GM19372 (cell line): ENCODE results near the gene ERVV-1.
"Not testable (repeated sequence)": the region's sequence is repeated elsewhere in the genome, so short reads cannot be mapped to it uniquely, and the experiment has no call there.

ENCODE experiments used
- ATAC-seq: cut with Tn5 transposase; IDR thresholded peaks from one replicate; pipeline ENCODE4 v1.9.1; 2021; ENCODE audit warnings: mild to moderate bottlenecking, low read depth, moderate library complexity; ENCODE audit not compliant: unreplicated experiment

The ERVV-1 gene

GRCh38 chr19:53013621-53014020 lies at the start of gene ERVV-1:
Gene ERVV-1, plus strand, starts transcription at chr19:53013921. Its CDS starts 170 bp downstream, at chr19:53014091.
- no peak for ATAC-seq

- no peak for ATAC-seq
Measured at GRCh38 chr19:52967772-52968171, 45.9 kb upstream of the ERVV-1 start.

GRCh38 chr19:52981329-52981728 lies 32.4 kb upstream of the ERVV-1 start:
- ATAC-seq, result no peak

GRCh38 chr19:52983167-52983566 lies 30.6 kb upstream of the ERVV-1 start:
- ATAC-seq, result not testable (repeated sequence)

GRCh38 chr19:52987221-52987620 lies 26.5 kb upstream of the ERVV-1 start:
- no peak for ATAC-seq

- ATAC-seq, result no peak
Measured at GRCh38 chr19:52988506-52988905, 25.2 kb upstream of the ERVV-1 start.

GRCh38 chr19:52990759-52991418 lies 22.8 kb upstream of the ERVV-1 start:
- ATAC-seq, result no peak

GRCh38 chr19:52991484-52991883 lies 22.2 kb upstream of the ERVV-1 start:
- ATAC-seq, result no peak

GRCh38 chr19:52992109-52993004 lies 21.4 kb upstream of the ERVV-1 start:
- no peak for ATAC-seq

GRCh38 chr19:52993342-52994178 lies 20.2 kb upstream of the ERVV-1 start:
- no peak for ATAC-seq

- no peak for ATAC-seq
Measured at GRCh38 chr19:52995711-52996110, 18.0 kb upstream of the ERVV-1 start.

GRCh38 chr19:52997975-52998374 lies 15.7 kb upstream of the ERVV-1 start:
- no peak for ATAC-seq

GRCh38 chr19:53002479-53002878 lies 11.2 kb upstream of the ERVV-1 start:
- no peak for ATAC-seq

GRCh38 chr19:53004242-53004641 lies 9.5 kb upstream of the ERVV-1 start:
- ATAC-seq, result no peak

GRCh38 chr19:53007200-53007599 lies 6.5 kb upstream of the ERVV-1 start:
- no peak for ATAC-seq

- no peak for ATAC-seq
Measured at GRCh38 chr19:53007606-53008005, 6.1 kb upstream of the ERVV-1 start.

GRCh38 chr19:53008061-53008778 lies 5.5 kb upstream of the ERVV-1 start:
- ATAC-seq, result no peak

- ATAC-seq, result no peak
Measured at GRCh38 chr19:53010494-53010893, 3.2 kb upstream of the ERVV-1 start.

- ATAC-seq, result no peak
Measured at GRCh38 chr19:53012006-53012405, 1.7 kb upstream of the ERVV-1 start.

- no peak for ATAC-seq
Measured at GRCh38 chr19:53015159-53015558, 1.4 kb downstream of the ERVV-1 start.
